NCI-H446 treated with DMSO at 0.1 percent for 48 hours (cell line): ENCODE data around the gene RBL2.
A peak's percentile ranks its signal among the peaks of the same experiment; 100 is the strongest.

Experiments
- DNase-seq: peaks from one replicate; lab custom pipeline; 2025; lab: John Stamatoyannopoulos, UW

RBL2 gene

DNA sequence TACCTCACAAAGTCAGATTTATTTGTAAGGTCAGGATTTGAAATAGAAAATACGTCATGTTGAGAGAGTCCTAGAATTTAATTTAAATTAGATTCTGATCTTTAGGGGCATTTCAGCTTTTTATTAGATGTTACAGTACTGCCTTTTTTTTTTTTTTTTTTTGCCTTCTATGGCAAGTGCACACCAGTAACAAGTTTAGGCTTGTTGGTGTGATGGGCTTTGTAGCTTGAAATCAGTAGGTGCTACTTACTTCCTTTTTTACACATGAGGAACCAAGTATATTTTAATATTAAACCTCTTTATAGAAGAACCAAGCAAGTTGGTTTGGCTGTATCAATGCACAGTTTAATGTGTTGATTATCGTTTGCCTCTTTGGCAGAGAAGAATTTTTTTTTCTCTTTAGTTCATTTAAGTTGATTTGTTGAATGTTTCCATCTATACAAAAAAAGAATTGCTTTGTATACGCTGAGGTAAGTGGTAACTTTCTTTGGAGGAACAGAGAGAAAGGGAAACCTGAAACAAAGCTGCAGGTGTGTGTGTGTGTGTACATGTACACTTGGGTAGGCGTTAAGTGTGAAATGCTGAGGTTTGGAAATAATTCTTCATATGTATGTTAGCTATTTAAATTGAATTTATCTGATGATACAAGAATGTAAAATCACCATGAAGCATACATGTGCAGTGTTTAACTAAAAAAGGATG is 15.7 kb downstream of the RBL2 start:
- DNase-seq = no peak

DNA sequence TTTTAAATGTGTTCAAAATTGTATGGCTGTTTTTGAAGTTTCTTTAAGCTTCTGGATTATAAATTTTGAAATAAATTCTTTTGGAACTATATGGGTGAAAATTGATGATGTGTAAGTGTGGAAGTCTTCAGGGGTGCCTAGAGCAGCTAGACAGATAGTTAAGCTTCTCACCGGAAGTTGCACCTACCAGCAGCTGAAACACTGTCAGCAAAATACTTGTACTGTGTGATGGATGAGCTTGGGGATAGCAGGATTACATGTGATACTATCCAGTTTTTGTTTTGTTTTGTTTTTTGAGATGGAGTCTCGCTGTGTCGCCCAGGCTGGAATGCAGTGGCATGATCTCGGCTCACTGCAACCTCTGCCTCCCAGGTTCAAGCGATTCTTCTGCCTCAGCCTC is 19.7 kb downstream of the RBL2 start:
- DNase-seq = no peak

GRCh38 chr16:53456625-53457024 is 22.4 kb downstream of the RBL2 start:
- no peak for DNase-seq

DNA sequence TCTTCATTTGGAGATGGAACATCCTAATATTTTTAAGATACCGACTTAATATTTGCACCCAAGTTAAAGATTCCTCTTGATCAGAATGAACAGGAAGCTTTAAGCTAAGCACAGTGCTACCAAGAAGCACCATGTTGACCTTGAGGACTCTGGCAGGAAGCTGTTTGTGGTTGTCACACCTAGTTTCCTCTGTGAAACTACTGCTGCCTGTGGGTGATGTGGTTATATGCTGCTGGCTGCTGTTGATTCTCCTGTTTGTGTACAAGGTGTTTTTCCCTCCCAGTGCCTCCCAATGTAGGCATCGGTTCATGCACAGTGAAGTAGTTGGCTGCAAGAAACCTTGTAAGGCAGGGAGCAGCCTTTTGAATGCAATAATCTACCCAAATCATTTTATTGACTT is 23.4 kb downstream of the RBL2 start:
- DNase-seq = no peak

GRCh38 chr16:53458635-53459034 is 24.4 kb downstream of the RBL2 start:
- no peak for DNase-seq

GRCh38 chr16:53465606-53466280 is 31.5 kb downstream of the RBL2 start:
- DNase-seq = no peak

- DNase-seq = no peak
Measured at GRCh38 chr16:53476867-53477266, 42.6 kb downstream of the RBL2 start.

GRCh38 chr16:53478965-53479364 is 44.7 kb downstream of the RBL2 start:
- DNase-seq = no peak

DNA sequence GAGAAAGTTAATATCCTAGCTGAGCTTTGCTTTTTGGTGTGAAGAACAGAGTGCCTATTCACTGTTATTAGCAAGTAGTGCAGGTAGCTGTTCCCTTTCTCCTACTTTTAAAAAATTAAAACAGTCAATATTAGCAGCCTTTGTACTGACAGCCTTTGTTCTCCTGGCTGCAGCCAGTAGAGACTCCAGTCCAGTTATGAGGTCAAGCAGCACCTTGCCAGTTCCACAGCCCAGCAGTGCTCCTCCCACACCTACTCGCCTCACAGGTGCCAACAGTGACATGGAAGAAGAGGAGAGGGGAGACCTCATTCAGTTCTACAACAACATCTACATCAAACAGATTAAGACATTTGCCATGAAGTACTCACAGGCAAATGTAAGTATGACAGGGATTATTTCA is 46.1 kb downstream of the RBL2 start:
- DNase-seq = no peak

DNA sequence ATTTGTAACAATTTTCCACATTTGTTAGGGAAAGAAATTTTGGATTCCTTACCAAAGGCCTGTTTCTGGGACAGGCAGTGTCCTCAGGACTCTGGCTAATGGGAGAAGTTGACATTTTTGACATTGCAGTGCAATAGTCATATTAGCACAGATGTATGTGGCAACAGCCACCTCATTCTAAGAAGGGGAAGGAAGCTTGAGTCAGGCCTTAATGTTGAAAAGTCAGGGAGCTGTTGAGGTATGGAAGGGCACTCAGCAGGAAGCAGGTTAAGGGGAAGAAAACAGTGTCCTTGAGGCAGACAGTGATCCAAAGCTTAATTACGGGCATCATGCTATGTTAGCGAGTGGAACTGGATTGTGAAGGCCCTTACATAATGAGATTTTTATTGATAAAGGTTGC is 47.9 kb downstream of the RBL2 start:
- DNase-seq = no peak

DNA sequence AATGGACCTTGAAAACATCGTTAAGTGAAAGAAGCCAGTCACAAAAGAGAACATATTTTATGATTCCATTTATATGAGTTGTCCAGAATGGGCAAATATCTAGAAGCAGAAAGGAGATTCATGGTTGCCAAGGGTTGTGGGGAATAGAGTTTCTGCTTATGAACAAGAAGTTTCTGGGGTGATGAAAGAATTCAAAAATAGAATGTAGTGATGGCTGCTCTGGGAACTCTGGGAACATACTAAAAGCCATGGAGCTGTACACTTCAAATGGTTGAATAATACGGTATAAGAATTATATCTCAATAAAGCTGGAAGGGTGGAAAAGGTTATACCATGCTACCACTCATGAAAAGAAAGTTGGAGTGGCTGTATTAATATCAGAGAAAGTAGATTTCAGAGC is 50.3 kb downstream of the RBL2 start:
- no peak for DNase-seq

DNA sequence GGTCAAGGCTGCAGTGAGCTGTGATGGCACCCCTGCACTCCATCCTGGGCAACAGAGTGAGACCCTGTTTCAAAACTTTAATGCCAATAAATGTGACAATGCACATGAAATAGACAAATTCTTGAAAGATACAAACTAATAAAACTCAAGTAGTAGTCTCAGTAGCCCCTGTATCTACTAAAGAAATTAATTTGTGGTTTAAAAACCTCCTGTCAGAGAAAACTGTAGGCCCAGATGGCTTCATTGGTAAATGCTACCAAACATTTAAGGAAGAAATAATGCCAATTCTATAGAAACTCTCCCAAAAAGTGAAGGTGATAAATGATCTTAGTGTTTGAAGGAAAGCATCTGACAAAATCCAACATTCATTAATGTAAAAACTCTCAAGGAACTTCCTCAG is 52.0 kb downstream of the RBL2 start:
- no peak for DNase-seq

- no peak for DNase-seq
Measured at GRCh38 chr16:53489755-53490154, 55.5 kb downstream of the RBL2 start.

DNA sequence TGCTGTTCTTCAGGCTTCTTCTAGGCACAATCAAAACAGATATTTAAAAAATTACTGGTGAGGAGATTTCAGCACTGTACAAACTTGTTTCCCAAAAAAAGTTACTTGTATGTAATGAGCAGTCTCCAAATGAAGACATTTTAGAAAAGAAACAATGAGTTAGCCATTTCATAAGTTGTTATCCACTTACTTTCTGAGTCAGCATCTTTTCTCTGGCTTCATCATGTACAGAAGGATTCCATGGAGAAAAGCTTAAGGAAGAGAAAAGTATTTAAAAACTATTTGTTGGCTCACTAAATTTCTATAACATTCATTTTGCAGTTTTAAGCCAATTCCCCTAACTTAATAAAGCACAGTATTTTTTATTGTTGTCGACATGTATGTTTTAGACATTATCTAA is 58.2 kb downstream of the RBL2 start:
- DNase-seq = no peak

DNA sequence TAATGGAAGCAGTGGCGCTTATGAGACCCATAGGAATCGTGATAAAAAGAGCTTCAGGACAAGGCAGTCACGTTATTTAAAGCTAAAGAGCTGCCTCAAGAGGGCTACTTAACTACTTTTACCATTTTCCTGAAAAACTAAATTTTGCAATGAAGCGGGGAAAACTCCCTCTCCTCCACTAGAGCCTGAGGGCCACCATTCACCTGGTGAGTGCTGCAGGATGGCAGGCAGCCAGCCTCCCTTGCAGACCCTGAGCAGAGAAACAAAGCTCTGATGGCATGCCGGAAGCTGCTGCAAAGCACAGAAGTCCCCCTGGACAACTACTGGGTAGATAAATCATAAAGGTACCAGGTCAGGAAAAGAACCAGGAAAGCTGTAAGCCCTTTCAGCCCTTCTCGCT is 60.4 kb downstream of the RBL2 start:
- DNase-seq = no peak

DNA sequence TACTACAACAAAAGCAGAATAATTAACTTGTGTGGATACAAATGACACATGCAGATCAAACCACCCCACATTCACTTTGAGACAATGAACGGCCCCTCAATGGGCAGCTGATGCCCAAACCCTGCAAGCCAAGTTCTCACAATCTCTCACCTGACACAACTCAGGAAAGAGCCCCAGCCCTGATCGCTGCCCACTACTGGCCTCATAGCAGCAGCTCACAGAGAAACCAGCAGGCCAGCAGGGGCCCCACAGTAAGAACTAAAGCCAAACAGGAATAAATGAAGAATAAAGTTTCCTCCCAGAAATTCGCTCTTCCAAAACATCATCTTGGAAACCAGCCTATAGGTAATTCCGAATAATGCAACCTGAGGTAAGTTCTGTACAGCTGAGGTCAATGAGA is 61.1 kb downstream of the RBL2 start:
- no peak for DNase-seq

GRCh38 chr16:53498984-53499383 is 64.7 kb downstream of the RBL2 start:
- no peak for DNase-seq

GRCh38 chr16:53501216-53501859 is 67.1 kb downstream of the RBL2 start:
- no peak for DNase-seq

DNA sequence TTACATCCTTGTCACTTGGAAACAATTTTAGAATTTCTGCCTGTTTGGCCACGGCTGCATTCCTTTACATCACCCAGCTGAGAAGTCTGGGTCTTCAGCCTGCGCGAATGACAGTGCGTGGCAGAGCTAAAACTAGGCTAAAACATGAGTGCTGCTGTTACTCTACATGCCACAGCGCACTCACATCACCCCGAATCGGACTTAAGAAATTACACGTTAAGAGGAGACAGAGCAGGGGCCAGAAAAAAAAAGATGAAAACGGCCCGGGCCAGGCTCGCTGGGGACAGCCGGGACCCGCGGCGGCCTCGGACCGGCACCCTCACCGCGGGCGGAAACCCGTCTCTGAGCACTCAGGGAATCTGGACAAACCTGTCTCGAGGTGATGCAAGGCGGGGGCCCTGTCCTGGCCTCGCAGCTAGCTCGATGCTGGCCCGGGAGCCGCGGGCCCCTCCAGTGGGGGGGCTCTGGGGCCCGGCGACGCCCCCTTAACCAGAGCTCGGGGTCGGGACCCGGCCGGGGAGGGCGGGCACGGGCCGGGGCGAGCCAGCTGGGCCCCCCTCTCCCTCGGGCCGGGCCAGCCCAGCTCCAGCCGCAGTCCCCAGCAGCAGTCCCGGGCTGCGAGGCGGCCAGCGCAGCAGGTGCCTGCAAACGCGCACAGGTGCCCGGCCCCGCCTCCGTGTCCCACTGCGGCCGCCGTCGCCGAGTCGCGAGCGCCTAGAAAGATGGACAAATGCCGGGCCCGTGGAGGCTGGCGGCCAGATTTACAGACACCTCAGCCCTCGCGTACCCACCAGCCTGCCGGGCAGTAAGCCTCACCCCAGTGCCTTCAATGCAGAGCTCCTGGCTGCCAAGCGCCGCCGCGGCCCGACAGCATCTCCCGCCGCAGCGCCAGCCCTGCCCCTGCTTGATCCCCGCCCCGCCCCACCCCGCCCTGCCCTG is 68.3 kb downstream of the RBL2 start, which contains the start of gene AKTIP:
TSS of gene AKTIP (minus strand) at position 879 of the 939 bp plus-strand sequence. CDS start 2,950 bp downstream, outside the sequence.
- DNase-seq = no peak

DNA sequence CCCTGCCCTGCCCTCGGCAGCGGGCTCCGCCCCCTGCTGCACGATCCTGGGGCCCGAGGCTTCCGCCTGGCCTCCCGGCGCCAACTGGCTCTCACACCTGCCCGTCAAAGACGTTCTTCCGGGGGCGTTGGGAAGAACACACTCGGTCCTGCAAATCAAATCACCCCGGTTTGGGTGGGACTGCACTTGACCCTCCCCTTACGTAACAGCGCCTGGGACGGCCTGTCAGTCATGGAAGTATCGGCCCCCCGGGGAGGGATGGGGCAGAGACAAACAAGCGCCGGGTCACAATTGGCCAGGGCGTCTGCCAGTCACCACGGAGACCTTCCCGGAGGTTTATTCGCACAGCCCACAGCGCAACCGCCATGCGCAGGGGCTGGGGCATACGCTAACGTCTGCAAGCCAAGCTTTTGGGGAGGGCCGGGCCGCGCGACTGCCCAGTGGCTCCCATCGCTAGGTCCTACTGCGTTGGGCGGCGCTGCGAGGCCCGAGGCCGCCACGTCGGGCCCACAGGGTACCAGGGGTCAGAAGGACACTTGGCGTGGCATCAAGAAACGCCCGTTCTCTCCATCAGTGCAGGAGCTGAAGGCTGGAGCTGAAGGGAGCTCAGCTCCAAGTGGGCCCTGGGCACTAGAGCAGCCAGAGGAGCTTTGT is 69.1 kb downstream of the RBL2 start:
- DNase-seq = peak; percentile 98

DNA sequence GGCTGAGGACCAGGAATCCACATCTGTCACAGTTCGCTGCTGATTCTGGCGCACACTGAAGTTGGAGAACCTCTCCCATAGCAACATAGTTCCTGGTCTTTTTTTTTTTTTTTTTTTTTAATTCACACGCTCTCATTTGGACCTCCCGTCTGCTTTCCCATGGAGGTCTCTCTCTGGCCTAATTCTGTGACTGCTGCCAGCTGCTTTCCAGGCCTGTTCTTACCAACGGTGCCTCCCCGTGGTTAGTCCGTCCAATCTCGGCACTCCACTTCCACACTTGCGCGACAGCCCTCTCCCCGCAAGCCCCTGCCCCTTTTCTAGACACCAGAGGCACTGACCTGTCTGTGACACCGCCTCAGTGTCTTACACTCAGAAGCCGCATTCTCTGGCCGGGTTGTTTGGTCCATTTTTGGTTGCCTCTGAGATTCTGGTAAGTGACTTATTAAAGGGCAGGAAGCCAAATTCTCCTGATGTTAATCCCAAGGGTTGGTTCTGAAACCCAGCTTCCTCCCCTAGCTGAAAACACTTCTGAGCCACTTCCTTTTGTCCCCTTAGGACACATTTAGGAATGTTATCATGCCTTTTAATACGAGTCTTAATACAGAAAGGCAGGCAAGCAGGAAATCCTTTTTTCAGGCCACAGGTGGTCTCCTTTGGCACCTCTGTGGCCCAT is 69.9 kb downstream of the RBL2 start:
- DNase-seq = no peak
